Measurements from ENCODE around the gene MTFR1L. TPM values are rescaled to one million over a fixed set of nuclear protein-coding genes. Genes with fewer than 3 reads are reported as not detected.

MTFR1L gene
- total RNA-seq, 2 donors from 2014 or later: 34.0 to 39.1 TPM

GRCh38 chr1:25813734-25814471 is 5.9 kb upstream of the MTFR1L start:
- DNase-seq: no peak
- Mint-ChIP-seq H3K27ac (no peak overlapping the region), H3K27me3 (ENCODE audit: low read depth) (no peaks in the 10 kb centered on the region)

GRCh38 chr1:25814549-25815087 is 5.1 kb upstream of the MTFR1L start:
- ATAC-seq (replicated peaks in 1 of 2) (no peak), DNase-seq (no peak)
- Mint-ChIP-seq H3K36me3 (ENCODE audit: insufficient read depth in 2 of 2) (peaks cover 0 to 3% of the 10 kb centered on the region in 2 donors), H3K4me1 (ENCODE audit: low read depth) (peaks cover 26% of the 10 kb centered on the region), H3K27me3 (ENCODE audit: low read depth) (no peaks in the 10 kb centered on the region), H3K27ac (no peak overlapping the region), H3K9me3 (no peaks in the 10 kb centered on the region), H3K4me3 (no peak overlapping the region)

More at GRCh38 chr1:25813734-25814471, 5.9 kb upstream of the MTFR1L start:
- Mint-ChIP-seq H3K4me3 (no peak overlapping the region), H3K4me1 (ENCODE audit: low read depth) (peaks cover 19% of the 10 kb centered on the region), H3K36me3 (ENCODE audit: insufficient read depth in 2 of 2) (no peaks in the 10 kb centered on the region), H3K9me3 (no peaks in the 10 kb centered on the region)
- no peak for ATAC-seq (replicated peaks in 1 of 2)

GRCh38 chr1:25815208-25816111 is 4.3 kb upstream of the MTFR1L start:
- H3K27me3 Mint-ChIP-seq (ENCODE audit: low read depth): no peaks in the 10 kb centered on the region
- peaks cover 19% of the 10 kb centered on the region for H3K4me1 Mint-ChIP-seq (ENCODE audit: low read depth)
- DNase-seq (no peak), ATAC-seq (replicated peaks in 1 of 2) (no peak)
- no peak overlapping the region for H3K4me3 Mint-ChIP-seq
- no peak overlapping the region for H3K27ac Mint-ChIP-seq
- peaks cover 0 to 3% of the 10 kb centered on the region in 2 donors for H3K36me3 Mint-ChIP-seq (ENCODE audit: insufficient read depth in 2 of 2)
- H3K9me3 Mint-ChIP-seq: no peaks in the 10 kb centered on the region

DNA sequence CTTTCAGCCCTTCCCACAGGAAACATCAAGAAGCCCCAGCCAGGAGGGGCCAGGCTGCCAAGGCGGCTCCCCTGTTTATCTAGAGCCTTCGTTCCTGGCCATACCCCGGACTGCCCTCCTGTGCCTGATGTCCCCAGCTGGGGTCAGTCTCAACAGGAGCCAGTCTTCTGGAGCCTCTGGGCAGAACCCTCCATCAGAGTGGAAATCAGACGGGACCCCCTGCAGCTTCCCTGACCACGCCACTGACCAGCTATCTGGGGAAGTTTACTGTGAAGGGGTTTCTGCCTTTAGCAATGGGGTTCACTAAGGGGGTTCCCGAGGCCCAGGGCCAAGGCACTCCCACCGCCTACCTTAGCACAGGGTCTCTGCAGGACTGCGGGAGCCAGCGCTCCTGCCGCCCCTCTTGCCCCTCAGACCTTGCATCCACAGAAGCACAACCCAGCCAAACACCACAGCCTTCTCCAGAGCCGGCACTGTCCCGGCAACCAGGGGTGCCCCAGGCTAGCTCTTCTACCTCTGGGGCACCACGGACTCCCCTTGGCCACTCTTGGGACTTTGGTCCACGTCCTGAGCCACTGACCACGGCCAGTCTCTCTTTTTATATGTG is 3.5 kb upstream of the MTFR1L start:
- Mint-ChIP-seq H3K9me3 (no peaks in the 10 kb centered on the region), H3K27ac (no peak overlapping the region), H3K36me3 (ENCODE audit: insufficient read depth in 2 of 2) (peaks cover 3 to 5% of the 10 kb centered on the region in 2 donors), H3K27me3 (ENCODE audit: low read depth) (no peaks in the 10 kb centered on the region), H3K4me3 (no peak overlapping the region), H3K4me1 (ENCODE audit: low read depth) (peaks cover 25% of the 10 kb centered on the region)
- ATAC-seq (replicated peaks in 1 of 2) (no peak), DNase-seq (no peak)

DNA sequence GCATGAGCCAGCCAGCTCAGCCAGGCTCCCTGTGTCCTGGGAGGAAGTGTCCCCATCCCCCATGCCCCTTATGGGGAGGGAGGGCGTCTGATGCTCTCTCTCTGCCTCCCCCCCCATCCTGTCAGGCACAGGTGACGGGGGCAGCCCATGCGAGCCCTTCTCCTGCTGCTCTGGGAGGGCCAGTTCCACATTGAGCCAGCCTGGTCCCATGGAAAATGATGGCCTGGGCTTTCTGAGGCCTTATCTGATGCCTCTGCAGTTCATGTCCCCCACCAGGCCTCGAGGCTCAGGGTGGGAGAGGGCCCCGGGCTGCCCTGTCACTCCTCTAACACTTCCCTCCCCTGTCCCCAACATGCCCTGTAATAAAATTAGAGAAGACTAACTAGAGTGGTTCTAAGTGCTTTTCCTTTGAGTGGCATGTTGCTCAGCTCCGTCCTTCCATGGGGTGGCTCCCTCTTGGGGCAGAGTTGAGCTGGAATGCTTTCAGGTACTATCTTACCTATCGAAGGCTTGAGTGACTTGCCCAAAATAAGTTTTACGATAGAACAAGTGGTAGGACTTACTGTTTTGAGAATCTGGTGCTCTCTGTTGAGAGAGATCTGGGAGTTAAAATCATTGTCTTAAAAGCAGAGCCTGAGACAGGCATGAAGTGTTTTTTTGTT is 1.8 kb upstream of the MTFR1L start:
- Mint-ChIP-seq H3K36me3 (ENCODE audit: insufficient read depth in 2 of 2) (peaks cover 3 to 5% of the 10 kb centered on the region in 2 donors), H3K27me3 (ENCODE audit: low read depth) (no peaks in the 10 kb centered on the region), H3K27ac (peak overlapping the region; percentile 15), H3K4me3 (peak overlapping the region; percentile 93 to 99), H3K9me3 (no peaks in the 10 kb centered on the region), H3K4me1 (ENCODE audit: low read depth) (peaks cover 37% of the 10 kb centered on the region)
- ATAC-seq (replicated peaks in 1 of 2) (no peak), DNase-seq (no peak)

DNA sequence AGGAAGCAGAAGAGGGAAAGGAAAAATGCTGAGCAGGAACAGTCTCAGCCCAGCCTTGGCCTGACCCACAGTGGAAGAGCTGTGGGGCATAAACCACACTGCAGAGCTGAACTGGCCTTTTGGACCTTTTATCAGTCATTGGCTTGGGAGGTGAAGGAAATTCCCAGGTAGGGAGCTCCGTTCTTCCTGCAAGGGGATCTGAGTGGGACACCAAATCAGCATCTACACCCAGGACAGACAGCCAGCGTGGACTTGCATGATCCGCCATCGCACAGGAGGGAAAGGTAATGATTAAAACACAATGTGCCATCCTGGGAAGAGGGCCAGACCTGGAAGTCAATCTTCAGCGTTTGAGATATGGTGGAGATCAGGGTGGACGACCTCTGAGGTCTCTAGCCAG is 1.2 kb upstream of the MTFR1L start:
- DNase-seq: no peak
- no peak for ATAC-seq (replicated peaks in 1 of 2)
- H3K36me3 Mint-ChIP-seq (ENCODE audit: insufficient read depth in 2 of 2): peaks cover 5% of the 10 kb centered on the region in 2 donors
- peak overlapping the region; percentile 93 to 99 for H3K4me3 Mint-ChIP-seq
- H3K27ac Mint-ChIP-seq: peak overlapping the region; percentile 82
- no peaks in the 10 kb centered on the region for H3K27me3 Mint-ChIP-seq (ENCODE audit: low read depth)
- H3K9me3 Mint-ChIP-seq: no peaks in the 10 kb centered on the region
- peaks cover 37% of the 10 kb centered on the region for H3K4me1 Mint-ChIP-seq (ENCODE audit: low read depth)

DNA sequence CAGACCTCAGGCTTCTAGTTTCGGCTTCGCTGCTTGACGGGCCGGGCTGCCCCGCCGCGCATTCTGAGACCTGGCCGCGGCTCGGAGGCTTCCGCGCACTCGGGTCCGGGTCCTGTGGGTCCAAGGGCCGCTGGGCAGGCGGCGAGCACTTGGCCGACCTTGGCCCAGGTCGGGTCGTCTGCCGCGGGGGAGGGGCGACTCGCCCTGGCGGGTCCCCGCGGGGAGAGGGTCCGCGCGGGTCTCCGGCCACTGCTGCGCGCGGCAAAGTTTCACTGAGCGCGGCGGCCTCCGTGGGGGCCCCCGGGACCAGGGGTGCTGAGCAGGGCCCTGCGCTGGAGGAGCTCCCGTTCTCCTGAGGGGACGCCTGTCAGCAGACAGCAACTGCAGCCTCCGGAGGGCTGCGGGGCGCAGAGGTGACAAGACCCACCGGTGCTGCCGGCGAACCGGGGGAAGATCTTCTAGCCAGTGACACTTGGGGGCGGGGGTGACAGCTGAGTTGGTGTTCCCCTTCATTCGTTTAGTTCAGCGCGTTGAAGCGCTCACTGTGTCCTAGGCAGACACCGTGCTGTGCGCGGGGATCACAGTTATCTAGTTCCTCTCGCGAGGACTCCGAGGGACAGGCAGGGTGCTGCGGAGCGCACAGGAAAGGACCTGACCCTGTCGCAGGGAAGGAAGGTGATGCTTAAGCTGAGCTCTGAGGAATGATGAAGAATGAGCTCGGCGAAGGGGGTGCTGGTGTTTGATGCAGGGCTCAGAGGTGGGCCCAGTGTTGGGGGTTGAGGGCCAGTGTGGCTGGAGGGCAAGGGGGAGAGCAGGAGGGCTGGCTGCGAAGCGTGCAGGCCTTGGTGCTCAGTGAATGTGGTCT is 725 bp downstream of the MTFR1L start:
- Mint-ChIP-seq H3K27ac (peak overlapping the region; percentile 88), H3K9me3 (no peaks in the 10 kb centered on the region), H3K4me3 (peak overlapping the region; percentile 93 to 99), H3K36me3 (ENCODE audit: insufficient read depth in 2 of 2) (peaks cover 5% of the 10 kb centered on the region in 2 donors), H3K4me1 (ENCODE audit: low read depth) (peaks cover 37% of the 10 kb centered on the region), H3K27me3 (ENCODE audit: low read depth) (no peaks in the 10 kb centered on the region)
- DNase-seq (peak; percentile 79 to 82), ATAC-seq (replicated peaks in 1 of 2) (peak; percentile 70 to 74)

- Mint-ChIP-seq H3K4me3 (peak overlapping the region; percentile 88 to 93), H3K36me3 (ENCODE audit: insufficient read depth in 2 of 2) (peaks cover 5 to 6% of the 10 kb centered on the region in 2 donors), H3K4me1 (ENCODE audit: low read depth) (peaks cover 37% of the 10 kb centered on the region), H3K9me3 (no peaks in the 10 kb centered on the region), H3K27me3 (ENCODE audit: low read depth) (no peaks in the 10 kb centered on the region), H3K27ac (peak overlapping the region; percentile 88)
- no peak for ATAC-seq (replicated peaks in 1 of 2)
- DNase-seq: no peak
Observed at GRCh38 chr1:25821112-25821476, 1.3 kb downstream of the MTFR1L start.

DNA sequence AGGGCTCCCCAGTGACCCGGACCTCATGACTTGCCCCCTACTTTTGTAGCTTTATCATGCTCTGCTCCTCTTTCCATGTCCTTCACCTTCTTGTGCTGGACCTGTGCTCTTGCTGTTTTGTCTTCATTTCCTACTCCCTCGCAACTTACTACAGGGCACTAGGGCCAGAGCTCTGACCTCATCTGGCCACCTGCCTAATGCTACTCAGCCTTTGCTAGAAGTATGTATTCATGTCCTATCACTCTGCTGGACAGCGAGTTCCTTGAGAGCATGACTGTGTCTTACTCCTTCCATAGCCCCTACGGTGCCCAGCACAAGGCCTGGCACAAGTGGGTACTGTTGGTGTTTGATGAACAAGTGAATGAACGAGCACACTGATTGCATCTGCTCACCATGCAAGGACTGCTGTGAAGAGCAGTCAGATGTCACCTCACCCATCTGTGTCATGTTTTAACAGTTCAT is 1.9 kb downstream of the MTFR1L start:
- H3K4me3 Mint-ChIP-seq: peak overlapping the region; percentile 88 to 93
- H3K27me3 Mint-ChIP-seq (ENCODE audit: low read depth): no peaks in the 10 kb centered on the region
- peak overlapping the region; percentile 78 for H3K27ac Mint-ChIP-seq
- no peaks in the 10 kb centered on the region for H3K9me3 Mint-ChIP-seq
- ATAC-seq (replicated peaks in 1 of 2) (no peak), DNase-seq (no peak)
- H3K4me1 Mint-ChIP-seq (ENCODE audit: low read depth): peaks cover 37% of the 10 kb centered on the region
- H3K36me3 Mint-ChIP-seq (ENCODE audit: insufficient read depth in 2 of 2): peaks cover 5 to 8% of the 10 kb centered on the region in 2 donors

- Mint-ChIP-seq H3K9me3 (no peaks in the 10 kb centered on the region), H3K4me1 (ENCODE audit: low read depth) (peaks cover 18% of the 10 kb centered on the region), H3K27ac (no peak overlapping the region), H3K27me3 (ENCODE audit: low read depth) (no peaks in the 10 kb centered on the region), H3K36me3 (ENCODE audit: insufficient read depth in 2 of 2) (peaks cover 3 to 14% of the 10 kb centered on the region in 2 donors), H3K4me3 (no peak overlapping the region)
- ATAC-seq (replicated peaks in 1 of 2) (no peak), DNase-seq (no peak)
Observed at GRCh38 chr1:25825605-25826004, 5.9 kb downstream of the MTFR1L start.

DNA sequence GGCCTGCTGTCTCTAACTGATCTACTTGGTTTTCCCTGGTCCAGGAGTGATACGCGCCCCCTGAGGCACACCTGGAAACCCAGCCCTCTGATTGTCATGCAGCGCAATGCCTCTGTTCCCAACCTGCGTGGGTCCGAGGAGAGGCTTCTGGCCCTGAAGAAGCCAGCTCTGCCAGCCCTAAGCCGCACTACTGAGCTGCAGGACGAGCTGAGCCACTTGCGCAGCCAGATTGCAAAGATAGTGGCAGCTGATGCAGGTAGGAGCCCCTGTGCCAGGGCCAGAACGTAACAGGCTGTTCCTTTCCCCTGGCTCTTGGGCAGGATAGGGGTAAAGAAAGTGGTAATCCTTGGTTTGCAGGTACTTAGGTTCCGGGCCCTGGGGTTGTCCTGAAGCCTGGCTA is 6.8 kb downstream of the MTFR1L start:
- H3K27ac Mint-ChIP-seq: no peak overlapping the region
- H3K4me1 Mint-ChIP-seq (ENCODE audit: low read depth): peaks cover 11% of the 10 kb centered on the region
- no peak overlapping the region for H3K4me3 Mint-ChIP-seq
- no peaks in the 10 kb centered on the region for H3K27me3 Mint-ChIP-seq (ENCODE audit: low read depth)
- H3K9me3 Mint-ChIP-seq: no peaks in the 10 kb centered on the region
- ATAC-seq (replicated peaks in 1 of 2) (no peak), DNase-seq (no peak)
- H3K36me3 Mint-ChIP-seq (ENCODE audit: insufficient read depth in 2 of 2): peaks cover 5 to 16% of the 10 kb centered on the region in 2 donors

DNA sequence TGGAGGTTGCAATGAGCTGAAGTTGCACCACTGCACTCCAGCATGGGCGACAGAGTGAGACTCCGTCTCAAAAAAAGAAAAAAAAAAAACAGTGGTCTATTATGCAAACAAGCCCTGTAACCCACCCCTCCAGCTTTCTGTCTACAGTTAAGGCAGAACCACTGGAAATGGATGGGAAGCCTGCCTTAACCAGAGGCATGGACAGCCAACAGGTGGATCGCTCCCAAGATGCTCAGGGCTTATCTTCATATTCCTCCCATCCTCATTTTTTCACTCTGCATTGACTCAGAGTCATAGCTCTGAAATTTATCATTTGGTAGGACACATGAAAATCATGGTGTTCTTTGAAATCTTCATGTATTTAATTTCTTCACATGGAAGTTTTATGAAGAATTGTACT is 8.7 kb downstream of the MTFR1L start:
- Mint-ChIP-seq H3K36me3 (ENCODE audit: insufficient read depth in 2 of 2) (peaks cover 5 to 16% of the 10 kb centered on the region in 2 donors), H3K27me3 (ENCODE audit: low read depth) (no peaks in the 10 kb centered on the region), H3K27ac (no peak overlapping the region), H3K4me1 (ENCODE audit: low read depth) (peaks cover 5% of the 10 kb centered on the region), H3K9me3 (no peaks in the 10 kb centered on the region), H3K4me3 (no peak overlapping the region)
- no peak for DNase-seq
- no peak for ATAC-seq (replicated peaks in 1 of 2)
